ENCODE results near the gene CPTP.

- TF ChIP-seq POLR2A (IDR thresholded peaks at IDR 0.05), result no peak
- no peak for TF ChIP-seq EP300 (IDR thresholded peaks at IDR 0.05)
- TF ChIP-seq, protein P1, sequence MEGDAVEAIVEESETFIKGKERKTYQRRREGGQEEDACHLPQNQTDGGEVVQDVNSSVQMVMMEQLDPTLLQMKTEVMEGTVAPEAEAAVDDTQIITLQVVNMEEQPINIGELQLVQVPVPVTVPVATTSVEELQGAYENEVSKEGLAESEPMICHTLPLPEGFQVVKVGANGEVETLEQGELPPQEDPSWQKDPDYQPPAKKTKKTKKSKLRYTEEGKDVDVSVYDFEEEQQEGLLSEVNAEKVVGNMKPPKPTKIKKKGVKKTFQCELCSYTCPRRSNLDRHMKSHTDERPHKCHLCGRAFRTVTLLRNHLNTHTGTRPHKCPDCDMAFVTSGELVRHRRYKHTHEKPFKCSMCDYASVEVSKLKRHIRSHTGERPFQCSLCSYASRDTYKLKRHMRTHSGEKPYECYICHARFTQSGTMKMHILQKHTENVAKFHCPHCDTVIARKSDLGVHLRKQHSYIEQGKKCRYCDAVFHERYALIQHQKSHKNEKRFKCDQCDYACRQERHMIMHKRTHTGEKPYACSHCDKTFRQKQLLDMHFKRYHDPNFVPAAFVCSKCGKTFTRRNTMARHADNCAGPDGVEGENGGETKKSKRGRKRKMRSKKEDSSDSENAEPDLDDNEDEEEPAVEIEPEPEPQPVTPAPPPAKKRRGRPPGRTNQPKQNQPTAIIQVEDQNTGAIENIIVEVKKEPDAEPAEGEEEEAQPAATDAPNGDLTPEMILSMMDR (IDR thresholded peaks at IDR 0.05), result no peak
- TF ChIP-seq POLR2AphosphoS5 (IDR thresholded peaks at IDR 0.05), result no peak
Observed at GRCh38 chr1:1327291-1327690, 2.7 kb downstream of the CPTP start.
